GM12878 (cell line): ENCODE measurements around the gene RPRD1A. TPM values are rescaled to one million over a fixed set of nuclear protein-coding genes. Genes with fewer than 3 reads are reported as not detected.
A peak's percentile ranks its signal among the peaks of the same experiment; 100 is the strongest.

Source experiments
- ATAC-seq: fragments of 200-7000 bp; cut with Tn5 transposase; 3 replicates; pipeline ENCODE4 v1.9.1; 2020; ENCODE audit warnings: mild to moderate bottlenecking, moderate library complexity
- BruUV-seq: library from RNA; stranded (reverse); fragments of 400-500 nt; replicated peaks from 2 replicates; lab custom pipeline; 2021; lab: Mats Ljungman, UMichigan
- CTCF ChIA-PET: fragments of 300-600 bp; sonication (Branson Sonifier 250); formaldehyde crosslinking; extraction: SDS; loops from one replicate; lab custom pipeline; 2021; ENCODE audit warnings: inconsistent platforms; lab: Yijun Ruan, JAX
- POLR2A ChIA-PET: fragments of 350-600 bp; formaldehyde crosslinking; extraction: SDS; loops from one replicate; lab custom pipeline; 2021; ENCODE audit warnings: inconsistent platforms; lab: Charles Lee
- RAD21 ChIA-PET: fragments of 300-600 bp; sonication (Branson Sonifier 250); formaldehyde crosslinking; loops from one replicate; lab custom pipeline; 2023; ENCODE audit warnings: antibody characterized with exemption; ENCODE audit not compliant: unreplicated experiment; lab: Charles Lee
- SMC1A ChIA-PET: fragments of 300-600 bp; sonication (Branson Sonifier 250); formaldehyde crosslinking; loops from one replicate; lab custom pipeline; 2023; ENCODE audit not compliant: unreplicated experiment, uncharacterized antibody; lab: Charles Lee
- DNase-seq: peaks from one replicate; pipeline ENCODE4 v3.0.0-alpha.2; 2011; ENCODE audit warnings: low read depth, low spot score
- FAIRE-seq: peaks from 3 replicates; lab custom pipeline; 2011; peaks lifted over from hg19 to GRCh38; lab: Jason Lieb, UNC
- H2AFZ ChIP-seq: 2 replicates; pipeline ENCODE4 v1.6.0; 2011; ENCODE audit warnings: low read depth, low read length, control low read depth; ENCODE audit not compliant: control insufficient read depth
- H3K27ac ChIP-seq: 2 replicates; pipeline ENCODE4 v1.5.1; 2011; ENCODE audit warnings: control low read depth; ENCODE audit not compliant: control insufficient read depth, insufficient read depth
- H3K27me3 ChIP-seq, 2 experiments: replicated peaks in 1 of 2; 2 replicates each; pipeline versions ENCODE4 v1.6.0 to v1.6.1; 2011; ENCODE audit warnings: low read length in 1 of 2; ENCODE audit not compliant: control insufficient read depth in 2 of 2, insufficient read depth in 2 of 2
- H3K36me3 ChIP-seq, 2 experiments: 2 replicates each; pipeline ENCODE4 v1.5.1; 2011; ENCODE audit warnings: low read length in 1 of 2; ENCODE audit not compliant: control insufficient read depth in 2 of 2, insufficient read depth in 2 of 2
- H3K4me1 ChIP-seq: 2 replicates; pipeline ENCODE4 v1.6.1; 2011; ENCODE audit warnings: mild to moderate bottlenecking, low read length, moderate library complexity, mixed read lengths; ENCODE audit not compliant: control insufficient read depth, insufficient read depth
- H3K4me2 ChIP-seq: 2 replicates; pipeline ENCODE4 v1.6.0; 2011; ENCODE audit warnings: control low read depth; ENCODE audit not compliant: control insufficient read depth, insufficient read depth
- H3K4me3 ChIP-seq: fragments of 200-600 bp; sonication (generic); 2 replicates; pipeline ENCODE4 v1.5.1; 2016
- H3K79me2 ChIP-seq: 2 replicates; pipeline ENCODE4 v1.6.0; 2011; ENCODE audit warnings: low read length; ENCODE audit not compliant: control insufficient read depth, insufficient read depth
- H3K9ac ChIP-seq: 2 replicates; pipeline ENCODE4 v1.8.0; 2011; ENCODE audit warnings: low read length, control low read depth, mixed read lengths; ENCODE audit not compliant: control insufficient read depth, insufficient read depth
- H3K9me3 ChIP-seq: replicated peaks from 3 replicates; pipeline ENCODE4 v1.5.1; 2011; ENCODE audit warnings: mild to moderate bottlenecking, low read length; ENCODE audit not compliant: control insufficient read depth, insufficient read depth
- H4K20me1 ChIP-seq: 2 replicates; pipeline ENCODE4 v1.6.0; 2011; ENCODE audit not compliant: control insufficient read depth, insufficient read depth
- HDGF ChIP-seq: fragments of 450-650 bp; IDR thresholded peaks from 2 replicates; pipeline ENCODE4 v1.6.1; 2016; ENCODE audit warnings: antibody characterized with exemption
- MYB ChIP-seq: fragments of 150-350 bp; IDR thresholded peaks from 2 replicates; pipeline ENCODE4 v1.6.1; 2014; ENCODE audit warnings: mild to moderate bottlenecking, low read depth, low read length, borderline replicate concordance
- RCOR1 ChIP-seq: conservative IDR thresholded peaks from 2 replicates; pipeline ENCODE4 v1.6.1; 2012; ENCODE audit warnings: low read depth, low read length, improper control_type of control experiment
- ZNF24 ChIP-seq: fragments of 450-650 bp; IDR thresholded peaks from 2 replicates; pipeline ENCODE4 v1.6.1; 2017; ENCODE audit warnings: antibody characterized with exemption, mild to moderate bottlenecking
- WGBS: methylation state at CpG from one replicate; pipeline ENCODE4 v1.1.6; 2016; ENCODE audit warnings: low lambda C conversion rate; ENCODE audit not compliant: insufficient replicate concordance, insufficient coverage; ENCODE audit errors: missing lambda C conversion rate; 5-methylcytosine and 5-hydroxymethylcytosine counted together
- in situ Hi-C: fragments of 300-500 bp; cut with MboI; formaldehyde crosslinking; loops from 9 replicates; pipeline ENCODE4 v1.14.3; 2018; ENCODE audit warnings: mixed read lengths
- intact Hi-C: fragments of 100-400 bp; cut with micrococcal nuclease; formaldehyde crosslinking; loops from one replicate; pipeline ENCODE4 v1.14.2; 2022; ENCODE audit not compliant: unreplicated experiment
- polyA plus RNA-seq, 11 experiments: library from polyadenylated mRNA; depleted of rRNA in 4 of 11; unstranded in 6 of 11; stranded (reverse) in 5 of 11; fragments of >200 nt; fragmentation: Nextera tagmentation in 4 of 11; fragmentation: Illumina TruSeq in 1 of 11; extraction: Ambion mirVana in 4 of 11; extraction: Trizol in 1 of 11; gene quantifications; 1 replicate in 1 of 11; 2 replicates in 10 of 11; pipeline versions ENCODE4 v1.2.1 to v1.2.3, GENCODE V29; 2011 to 2016; ENCODE audit warnings: inconsistent platforms in 2 of 11, missing spikeins in 2 of 11, low read depth in 1 of 11
- total RNA-seq, 4 experiments: library from RNA; depleted of rRNA in 3 of 4; stranded (reverse); fragments of >200 nt in 3 of 4; fragmentation: Illumina TruSeq in 1 of 4; extraction: Trizol in 1 of 4; gene quantifications; 2 replicates each; pipeline versions ENCODE4 v1.2.1 to v1.2.3, GENCODE V29; 2013 to 2021

RPRD1A gene
- total and polyA plus RNA-seq, 10 of the 15 experiments (the other 5 are each of a cell fraction or from before 2014, with no cell fraction given) = 16.2 to 66.2 (median 36.2) TPM

- POLR2A ChIA-PET = no interaction called here
- CTCF ChIA-PET = no interaction called here
- intact Hi-C loops = no loop called here
- H3K36me3 ChIP-seq = peaks cover 0 to 3% of the 10 kb centered on the region in 2 experiments; a peak in 1 of 4 replicates
- no peak overlapping the region for H3K4me3 ChIP-seq
- no peak overlapping the region for H3K4me2 ChIP-seq
- RAD21 ChIA-PET = no interaction called here
- no peak overlapping the region for H3K9ac ChIP-seq
- no peak for FAIRE-seq
- in situ Hi-C loops = no loop called here
- 95% methylated on average over 3 of the region's 3 CpGs for WGBS
- H3K27me3 ChIP-seq = no peaks in the 10 kb centered on the region
- no peak for ATAC-seq
- peaks cover 70% of the 10 kb centered on the region for H3K79me2 ChIP-seq
- BruUV-seq = no TSS peak
- no peak overlapping the region for H2AFZ ChIP-seq
- SMC1A ChIA-PET = no interaction called here
- H3K27ac ChIP-seq = no peak overlapping the region
- no peaks in the 10 kb centered on the region for H4K20me1 ChIP-seq
- DNase-seq = no peak
- TF ChIP-seq MYB = no peak
- no peak for TF ChIP-seq RCOR1
- peaks cover 1% of the 10 kb centered on the region; the same call in 2 of the 3 replicates for H3K9me3 ChIP-seq
- peaks cover 3% of the 10 kb centered on the region; the same call in 1 of the 2 replicates for H3K4me1 ChIP-seq
Measured at GRCh38 chr18:36058674-36059073, 8.7 kb downstream of the RPRD1A start.

DNA sequence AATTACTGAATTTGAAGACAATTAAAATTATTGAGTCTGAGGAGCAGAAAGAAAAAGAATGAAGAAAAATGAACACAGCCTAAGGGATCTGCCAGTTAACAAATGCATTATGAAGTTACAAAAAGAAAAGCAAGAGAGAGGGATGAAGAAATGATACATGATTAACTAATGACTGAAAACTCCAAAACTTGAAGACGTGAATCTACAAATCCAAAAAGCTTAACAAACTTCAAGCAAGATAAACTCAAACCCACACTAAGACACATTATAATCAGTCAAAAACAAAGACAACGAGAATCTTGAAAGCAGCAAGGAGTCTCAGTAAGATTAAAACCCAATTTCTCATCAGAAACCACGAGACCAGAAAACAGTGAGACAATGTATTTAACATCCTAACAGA is 15.6 kb downstream of the RPRD1A start:
- Histone ChIP-seq H3K4me3 (no peak overlapping the region), H3K9me3 (peaks cover 6% of the 10 kb centered on the region), H3K4me1 (no peaks in the 10 kb centered on the region; the same call in 1 of the 2 replicates), H3K4me2 (no peak overlapping the region), H3K27me3 (no peaks in the 10 kb centered on the region), H3K79me2 (peaks cover 56% of the 10 kb centered on the region), H2AFZ (no peak overlapping the region), H3K9ac (no peak overlapping the region), H4K20me1 (no peaks in the 10 kb centered on the region), H3K27ac (no peak overlapping the region), H3K36me3 (no peaks in the 10 kb centered on the region; a peak in 1 of 4 replicates)
- ChIA-PET CTCF (interaction anchor here (0.6 to 1.7 kb wide), 3 partner anchors 12 to 585 kb away, joined by 3 to 4 read pairs (median 3); no protein-coding TSS in a partner anchor), SMC1A (no interaction called here), RAD21 (no interaction called here), POLR2A (no interaction called here)
- 47% methylated on average over 3 of the region's 3 CpGs for WGBS
- TF ChIP-seq HDGF (no peak), ZNF24 (peak; percentile 27; the same call in 1 of the 2 replicates)
- ATAC-seq = no peak
- no TSS peak for BruUV-seq
- no peak for DNase-seq
- no peak for FAIRE-seq
- intact Hi-C loops (no loop called here), in situ Hi-C loops (no loop called here)
